Astrocyte of the cerebellum (primary cell): ENCODE results near the gene NTMT1.
"Not testable (repeated sequence)": the region's sequence is repeated elsewhere in the genome, so short reads cannot be mapped to it uniquely, and the experiment has no call there.

Experiments used
- DNase-seq: peaks from one replicate; pipeline ENCODE4 v3.0.0-alpha.2; 2011; ENCODE audit warnings: low read depth
- H3K4me3 ChIP-seq: 2 replicates; pipeline ENCODE4 v1.5.1; 2011; ENCODE audit warnings: mild to moderate bottlenecking, low read depth, low read length, moderate library complexity
- in situ Hi-C: cut with HindIII; loops from 2 replicates; pipeline ENCODE4 v1.10.0; 2017; ENCODE audit warnings: low sequenced_read_pairs
- TF ChIP-seq, protein P1 (sequence below): IDR thresholded peaks from 2 replicates; pipeline ENCODE4 v1.5.1; 2012; ENCODE audit warnings: low read length, low read depth, moderate library complexity, mild to moderate bottlenecking; ENCODE audit errors: missing control alignments

Gene NTMT1

DNA sequence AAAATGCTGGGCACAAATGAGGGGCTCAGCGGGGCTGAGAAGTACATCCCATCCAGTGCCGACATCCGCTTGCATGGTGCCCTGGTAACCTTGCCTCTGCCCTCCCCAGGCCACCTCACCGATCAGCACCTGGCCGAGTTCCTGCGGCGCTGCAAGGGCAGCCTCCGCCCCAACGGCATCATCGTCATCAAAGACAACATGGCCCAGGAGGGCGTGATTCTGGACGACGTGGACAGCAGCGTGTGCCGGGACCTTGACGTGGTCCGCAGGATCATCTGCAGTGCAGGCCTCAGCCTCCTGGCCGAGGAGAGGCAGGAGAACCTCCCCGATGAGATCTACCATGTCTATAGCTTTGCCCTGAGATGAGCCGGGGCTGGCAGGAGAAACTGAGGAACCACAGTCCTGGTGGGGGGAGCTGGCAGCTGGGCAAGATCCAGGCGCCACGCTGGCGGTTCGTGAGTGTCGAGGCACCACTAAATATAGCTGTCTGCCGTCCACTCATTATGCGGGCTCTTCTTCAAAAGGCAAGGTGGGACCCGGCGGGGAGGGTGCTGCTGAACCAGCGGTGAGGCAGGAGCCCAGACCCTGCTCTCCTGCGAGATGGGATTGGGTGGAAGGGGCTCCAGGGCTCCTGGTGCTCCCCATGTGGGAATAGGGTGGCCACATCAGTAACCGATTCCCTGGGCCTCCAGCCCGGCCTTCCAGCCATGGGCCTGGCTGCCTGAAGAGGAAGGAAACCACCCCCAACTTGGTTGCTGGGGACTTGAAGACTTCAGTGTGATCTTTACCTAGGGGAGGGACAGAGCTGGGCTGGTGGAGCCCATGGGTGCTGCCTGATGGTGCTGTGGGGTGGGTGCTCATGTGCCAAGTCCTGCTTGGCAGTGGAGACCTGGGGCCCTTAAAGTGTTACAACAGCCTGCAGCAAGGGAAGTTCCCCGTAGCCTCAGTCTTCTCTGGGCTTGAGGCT is 9.4 kb downstream of the NTMT1 start:
- in situ Hi-C loops = no loop called here

DNA sequence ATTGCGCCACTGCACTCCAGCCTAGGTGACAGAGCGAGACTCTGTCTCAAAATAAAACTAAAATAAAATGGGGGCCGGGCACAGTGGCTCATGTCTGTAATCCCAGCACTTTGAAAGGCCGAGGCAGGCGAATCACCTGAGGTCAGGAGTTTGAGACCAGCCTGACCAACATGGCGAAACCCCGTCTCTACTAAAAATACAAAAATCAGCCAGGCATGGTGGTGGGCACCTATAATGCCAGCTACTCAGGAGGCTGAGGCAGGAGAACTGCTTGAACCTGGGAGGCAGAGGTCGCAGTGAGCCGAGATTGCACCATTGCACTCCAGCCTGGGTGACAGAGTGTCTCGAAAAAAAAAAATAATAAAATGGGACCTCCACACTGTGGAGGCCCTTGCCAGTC is 10.4 kb downstream of the NTMT1 start:
- H3K4me3 ChIP-seq, DNase-seq, in situ Hi-C loops: not testable (repeated sequence)

More for the DNA sequence above, 9.4 kb downstream of the NTMT1 start:
- TF ChIP-seq, protein P1, sequence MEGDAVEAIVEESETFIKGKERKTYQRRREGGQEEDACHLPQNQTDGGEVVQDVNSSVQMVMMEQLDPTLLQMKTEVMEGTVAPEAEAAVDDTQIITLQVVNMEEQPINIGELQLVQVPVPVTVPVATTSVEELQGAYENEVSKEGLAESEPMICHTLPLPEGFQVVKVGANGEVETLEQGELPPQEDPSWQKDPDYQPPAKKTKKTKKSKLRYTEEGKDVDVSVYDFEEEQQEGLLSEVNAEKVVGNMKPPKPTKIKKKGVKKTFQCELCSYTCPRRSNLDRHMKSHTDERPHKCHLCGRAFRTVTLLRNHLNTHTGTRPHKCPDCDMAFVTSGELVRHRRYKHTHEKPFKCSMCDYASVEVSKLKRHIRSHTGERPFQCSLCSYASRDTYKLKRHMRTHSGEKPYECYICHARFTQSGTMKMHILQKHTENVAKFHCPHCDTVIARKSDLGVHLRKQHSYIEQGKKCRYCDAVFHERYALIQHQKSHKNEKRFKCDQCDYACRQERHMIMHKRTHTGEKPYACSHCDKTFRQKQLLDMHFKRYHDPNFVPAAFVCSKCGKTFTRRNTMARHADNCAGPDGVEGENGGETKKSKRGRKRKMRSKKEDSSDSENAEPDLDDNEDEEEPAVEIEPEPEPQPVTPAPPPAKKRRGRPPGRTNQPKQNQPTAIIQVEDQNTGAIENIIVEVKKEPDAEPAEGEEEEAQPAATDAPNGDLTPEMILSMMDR = no peak
- H3K4me3 ChIP-seq = no peak overlapping the region
- DNase-seq = no peak

DNA sequence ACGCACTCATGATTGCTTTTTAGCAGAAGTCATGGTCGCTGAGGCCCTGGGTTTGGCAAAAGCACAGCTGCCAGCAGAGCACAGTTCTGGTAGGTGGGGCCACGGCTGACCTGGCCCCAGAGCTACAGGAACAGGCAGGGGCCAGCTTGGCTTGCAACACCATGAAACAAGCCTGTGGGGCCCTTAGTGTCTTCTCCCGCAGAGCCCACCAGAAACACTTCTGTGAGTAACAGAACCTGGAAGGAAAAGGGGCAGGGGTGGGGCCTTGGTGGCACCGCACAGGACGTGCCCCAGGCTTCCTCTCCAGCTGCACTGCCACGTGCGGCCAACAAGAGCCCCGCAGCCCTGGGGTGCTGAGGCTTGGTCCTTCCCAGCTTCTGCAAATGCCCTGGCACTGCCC is 11.1 kb downstream of the NTMT1 start:
- DNase-seq = no peak
- H3K4me3 ChIP-seq = no peak overlapping the region
- TF ChIP-seq, protein P1 = no peak
- in situ Hi-C loops = no loop called here

DNA sequence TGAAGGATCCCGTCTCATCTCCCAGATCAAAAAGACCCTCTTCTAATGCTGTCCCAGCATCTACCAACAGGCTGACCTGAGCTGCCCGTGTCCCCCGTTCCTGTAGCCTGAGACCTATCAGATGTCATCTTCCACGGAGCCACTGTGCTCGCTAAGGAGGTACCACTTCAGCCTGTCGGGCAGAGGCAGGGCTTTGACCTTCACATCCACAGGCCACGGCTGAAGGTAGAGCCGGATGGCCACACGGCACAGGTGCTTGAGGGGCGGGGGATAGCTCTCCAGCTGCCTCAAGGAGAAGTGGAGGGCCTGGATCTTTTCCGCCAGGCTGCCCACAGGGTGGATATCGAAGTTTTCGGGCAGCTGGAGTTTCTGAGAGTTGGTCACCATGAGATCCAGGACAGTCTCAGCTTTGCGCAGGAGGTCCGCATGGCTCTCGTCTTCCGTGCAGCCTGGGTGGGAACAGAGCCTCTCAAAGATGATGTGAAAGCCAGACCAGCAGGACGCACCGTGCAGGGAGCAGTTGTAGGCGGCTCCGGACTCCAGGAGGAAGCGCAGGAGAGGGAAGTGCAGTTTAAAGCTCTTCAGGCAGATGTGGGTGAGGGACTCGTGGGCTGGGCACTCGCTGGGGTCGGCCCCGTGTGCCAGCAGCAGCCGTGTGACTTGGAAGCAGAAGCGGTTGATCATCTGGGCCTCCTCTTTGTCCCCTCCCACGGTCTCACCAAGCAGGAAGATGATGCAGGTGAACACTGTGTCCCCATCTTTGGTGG is 11.9 kb downstream of the NTMT1 start:
- DNase-seq = no peak
- in situ Hi-C loops = no loop called here
- TF ChIP-seq, protein P1 = no peak
- H3K4me3 ChIP-seq = no peak overlapping the region

DNA sequence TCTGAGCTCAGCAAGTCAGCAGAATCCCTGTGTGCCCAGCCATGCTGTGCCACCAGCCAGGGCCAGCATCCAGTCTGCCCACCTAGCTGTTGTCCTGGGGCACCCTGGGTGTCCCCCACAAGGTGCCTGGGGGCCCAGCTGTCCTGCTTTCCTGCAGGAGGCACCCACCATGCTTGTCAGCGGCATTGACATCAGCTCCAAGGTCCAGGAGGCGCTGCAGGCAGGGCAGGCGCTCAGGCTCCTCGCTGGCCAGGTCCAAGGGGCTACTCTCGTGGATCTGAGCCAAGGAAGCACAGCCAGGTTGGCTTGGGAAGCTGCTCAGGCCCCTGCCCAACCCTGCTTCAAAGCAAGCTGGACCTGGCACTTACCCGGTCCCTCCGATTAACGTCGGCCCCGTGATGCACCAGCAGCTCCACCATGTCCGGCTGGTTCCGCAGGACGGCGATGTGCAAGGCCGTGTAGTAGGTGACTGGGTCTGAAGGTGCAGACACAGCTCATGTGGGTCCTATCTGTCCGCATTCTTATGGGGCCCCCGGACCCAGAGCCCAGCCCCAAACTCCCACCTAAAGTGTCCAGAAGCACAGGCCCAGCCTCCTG is 13.2 kb downstream of the NTMT1 start:
- DNase-seq = no peak
- in situ Hi-C loops = no loop called here
- TF ChIP-seq, protein P1 = no peak
- H3K4me3 ChIP-seq = no peak overlapping the region

DNA sequence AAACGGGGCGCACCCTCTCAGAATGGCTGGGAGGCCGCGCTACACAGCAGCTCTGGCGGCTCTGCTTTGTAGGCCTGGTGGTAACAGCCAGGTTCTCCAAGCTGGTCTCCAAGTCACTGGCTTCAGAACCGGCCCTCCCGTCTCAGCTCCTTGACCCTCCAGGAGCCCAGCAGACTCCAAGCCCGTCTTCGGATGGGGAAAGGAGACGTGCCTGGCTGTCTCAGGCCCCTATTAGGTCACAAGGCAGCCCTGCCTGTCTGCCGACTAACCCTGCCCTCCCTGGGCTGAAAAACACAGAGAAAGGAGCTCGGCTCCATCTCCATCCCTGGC is 13.8 kb downstream of the NTMT1 start:
- no peak overlapping the region for H3K4me3 ChIP-seq
- TF ChIP-seq, protein P1 = no peak
- DNase-seq = no peak
- in situ Hi-C loops = no loop called here
